Liver (tissue), 9 donors: ENCODE data around the gene ARHGAP5. TPM values are rescaled to one million over a fixed set of nuclear protein-coding genes. Genes with fewer than 3 reads are reported as not detected.

Source experiments
- DNase-seq: peaks from one replicate; pipeline ENCODE4 v3.0.0-alpha.2; 2017; ENCODE audit warnings: low spot score
- H3K27ac ChIP-seq, 2 donors: one replicate each; pipeline ENCODE4 v1.7.0; 2013; ENCODE audit warnings: inconsistent platforms in 2 of 2, low read length in 2 of 2, control low read depth in 1 of 2, low read depth in 1 of 2, mild to moderate bottlenecking in 1 of 2
- H3K27me3 ChIP-seq, 4 donors: one replicate each; pipeline versions ENCODE4 v1.6.1 to v1.7.0; 2013; ENCODE audit warnings: low read length in 3 of 4, inconsistent platforms in 1 of 4, mild to moderate bottlenecking in 1 of 4, moderate library complexity in 1 of 4; ENCODE audit not compliant: control insufficient read depth in 4 of 4, insufficient read depth in 4 of 4
- H3K36me3 ChIP-seq, 4 donors: one replicate each; pipeline versions ENCODE4 v1.6.1 to v1.7.0; 2013; ENCODE audit warnings: low read length in 3 of 4, mild to moderate bottlenecking in 3 of 4, low read depth in 1 of 4, moderate library complexity in 1 of 4; ENCODE audit not compliant: control insufficient read depth in 4 of 4, insufficient read depth in 3 of 4
- H3K4me1 ChIP-seq, 4 donors: one replicate each; pipeline versions ENCODE4 v1.6.1 to v1.7.0; 2013; ENCODE audit warnings: low read length in 3 of 4, mild to moderate bottlenecking in 3 of 4, moderate library complexity in 1 of 4; ENCODE audit not compliant: control insufficient read depth in 4 of 4, insufficient read depth in 4 of 4
- H3K4me3 ChIP-seq, 3 donors: one replicate each; pipeline versions ENCODE4 v1.6.1 to v1.7.0; 2013; ENCODE audit warnings: low read length in 3 of 3, control low read depth in 1 of 3, low read depth in 1 of 3, mild to moderate bottlenecking in 1 of 3
- H3K9ac ChIP-seq, 2 donors: one replicate each; pipeline ENCODE4 v1.7.0; 2013; ENCODE audit warnings: low read length in 2 of 2, mild to moderate bottlenecking in 2 of 2, moderate library complexity in 2 of 2, control low read depth in 1 of 2, low read depth in 1 of 2
- H3K9me3 ChIP-seq, 4 donors: one replicate each; pipeline versions ENCODE4 v1.6.1 to v1.7.0; 2013; ENCODE audit warnings: low read length in 3 of 4; ENCODE audit not compliant: control insufficient read depth in 4 of 4
- ATF3 ChIP-seq: IDR thresholded peaks from 2 replicates; pipeline ENCODE4 v1.6.1; 2016; ENCODE audit warnings: antibody characterized with exemption
- CTCF ChIP-seq: fragments of 150-350 bp; IDR thresholded peaks from 2 replicates; pipeline ENCODE4 v1.5.1; 2017; ENCODE audit warnings: improper control_type of control experiment, low read depth, low read length; ENCODE audit not compliant: missing input control
- EGR1 ChIP-seq, 2 donors: IDR thresholded peaks; 2 replicates each; pipeline ENCODE4 v1.6.1; 2016 to 2018; ENCODE audit warnings: antibody characterized with exemption in 2 of 2, low read depth in 2 of 2
- FOXA1 ChIP-seq: IDR thresholded peaks from 2 replicates; pipeline ENCODE4 v1.6.1; 2016; ENCODE audit warnings: antibody characterized with exemption
- FOXA2 ChIP-seq: IDR thresholded peaks from 2 replicates; pipeline ENCODE4 v1.6.1; 2016; ENCODE audit warnings: antibody characterized with exemption
- GABPA ChIP-seq, 2 donors: IDR thresholded peaks in 1 of 2; conservative IDR thresholded peaks in 1 of 2; 2 replicates each; pipeline ENCODE4 v1.6.1; 2016; ENCODE audit warnings: antibody characterized with exemption in 2 of 2, mild to moderate bottlenecking in 1 of 2, moderate library complexity in 1 of 2
- HNF4A ChIP-seq, 2 donors: conservative IDR thresholded peaks; 2 replicates each; pipeline ENCODE4 v1.6.1; 2016; ENCODE audit warnings: antibody characterized with exemption in 2 of 2, mild to moderate bottlenecking in 2 of 2
- HNF4G ChIP-seq: IDR thresholded peaks from 2 replicates; pipeline ENCODE4 v1.6.1; 2016; ENCODE audit warnings: antibody characterized with exemption
- JUND ChIP-seq, 2 donors: IDR thresholded peaks; 2 replicates each; pipeline ENCODE4 v1.6.1; 2016; ENCODE audit warnings: antibody characterized with exemption in 2 of 2
- NR2F2 ChIP-seq: IDR thresholded peaks from 2 replicates; pipeline ENCODE4 v1.6.1; 2016; ENCODE audit warnings: antibody characterized with exemption
- RAD21 ChIP-seq, 2 donors: IDR thresholded peaks; 2 replicates each; pipeline ENCODE4 v1.6.1; 2016; ENCODE audit warnings: antibody characterized with exemption in 2 of 2, mild to moderate bottlenecking in 2 of 2
- REST ChIP-seq: IDR thresholded peaks from 2 replicates; pipeline ENCODE4 v1.6.1; 2016; ENCODE audit warnings: antibody characterized with exemption, mild to moderate bottlenecking
- RXRA ChIP-seq, 2 donors: IDR thresholded peaks; 2 replicates each; pipeline ENCODE4 v1.6.1; 2017 to 2018; ENCODE audit warnings: antibody characterized with exemption in 2 of 2, mild to moderate bottlenecking in 1 of 2
- SP1 ChIP-seq: IDR thresholded peaks from 2 replicates; pipeline ENCODE4 v1.6.1; 2018; ENCODE audit warnings: antibody characterized with exemption, mild to moderate bottlenecking
- TAF1 ChIP-seq: conservative IDR thresholded peaks from 2 replicates; pipeline ENCODE4 v1.6.1; 2016; ENCODE audit warnings: antibody characterized with exemption, mild to moderate bottlenecking
- YY1 ChIP-seq: IDR thresholded peaks from 2 replicates; pipeline ENCODE4 v1.6.1; 2016; ENCODE audit warnings: antibody characterized with exemption, mild to moderate bottlenecking
- ZBTB33 ChIP-seq: IDR thresholded peaks from 2 replicates; pipeline ENCODE4 v1.6.1; 2016; ENCODE audit warnings: antibody characterized with exemption
- WGBS: extraction: QIAGEN DNeasy Blood & Tissue Kit; methylation state at CpG from one replicate; pipeline ENCODE4 v1.1.7; 2013; 5-methylcytosine and 5-hydroxymethylcytosine counted together
- polyA plus RNA-seq, 2 donors: library from polyadenylated mRNA; stranded (reverse) in 1 of 2; unstranded in 1 of 2; fragments of 200-250 nt in 1 of 2; fragments of >200 nt in 1 of 2; fragmentation: Nextera tagmentation in 1 of 2; extraction: Ambion mirVana in 1 of 2; gene quantifications; one replicate each; pipeline versions ENCODE4 v1.2.1 to v1.2.3, GENCODE V29; 2013 to 2015
- total RNA-seq, 2 donors: library from RNA; depleted of rRNA; stranded (reverse); fragments of >200 nt; gene quantifications; one replicate each; pipeline ENCODE4 v1.2.3, GENCODE V29; 2014
- donor health status: healthy.
- donor health status: healthy.
- donor health status: healthy.
- donor health status: healthy.
- donor health status: healthy.

ARHGAP5 gene
- total and polyA plus RNA-seq, 4 donors, result 9.6 to 48.7 (median 29.0) TPM

GRCh38 chr14:32085845-32086383, 8.8 kb downstream of the ARHGAP5 start:
- 86% methylated on average over 2 of the region's 2 CpGs for WGBS
- Histone ChIP-seq H3K9ac (no peak overlapping the region), H3K4me1 (peaks cover 7 to 29% (median 15%) of the 10 kb centered on the region in 4 donors), H3K36me3 (peaks cover 0 to 4% (median under 1%) of the 10 kb centered on the region in 4 donors), H3K9me3 (no peaks in the 10 kb centered on the region), H3K27me3 (no peaks in the 10 kb centered on the region), H3K27ac (no peak overlapping the region), H3K4me3 (no peak overlapping the region)
- DNase-seq, result no peak
- no peak for TF ChIP-seq HNF4G
- no peak for TF ChIP-seq YY1
- TF ChIP-seq FOXA2, result no peak
- TF ChIP-seq JUND (IDR thresholded peaks at IDR 0.05), result no peak
- no peak for TF ChIP-seq RXRA (IDR thresholded peaks at IDR 0.05)

GRCh38 chr14:32087173-32087861, 10.2 kb downstream of the ARHGAP5 start:
- Histone ChIP-seq H3K9ac (no peak overlapping the region), H3K4me1 (peaks cover 3 to 23% (median 12%) of the 10 kb centered on the region in 4 donors), H3K9me3 (no peaks in the 10 kb centered on the region), H3K36me3 (peaks cover 0 to 11% (median 3%) of the 10 kb centered on the region in 4 donors), H3K27ac (no peak overlapping the region), H3K4me3 (no peak overlapping the region), H3K27me3 (no peaks in the 10 kb centered on the region)
- no peak for DNase-seq
- WGBS, result 99% methylated on average over 3 of the region's 3 CpGs
- no peak for TF ChIP-seq CTCF
- no peak for TF ChIP-seq YY1
- TF ChIP-seq RXRA (IDR thresholded peaks at IDR 0.05), result no peak
- TF ChIP-seq JUND (IDR thresholded peaks at IDR 0.05), result no peak
- TF ChIP-seq EGR1 (IDR thresholded peaks at IDR 0.05; ENCODE audit: low read depth in 2 of 2), result no peak
- no peak for TF ChIP-seq SP1
- TF ChIP-seq ATF3, result no peak
- no peak for TF ChIP-seq FOXA2
- no peak for TF ChIP-seq ZBTB33
- no peak for TF ChIP-seq NR2F2
- TF ChIP-seq GABPA (IDR thresholded peaks at IDR 0.05 in 1 of 2, conservative IDR thresholded peaks at IDR 0.05 in 1 of 2), result no peak
- no peak for TF ChIP-seq REST
- TF ChIP-seq FOXA1, result no peak
- no peak for TF ChIP-seq TAF1
- no peak for TF ChIP-seq RAD21 (IDR thresholded peaks at IDR 0.05)
- no peak for TF ChIP-seq HNF4A (conservative IDR thresholded peaks at IDR 0.05)
